Body of pancreas (tissue), 4 donors: ENCODE data around the gene ERCC1.

Source experiments
- CTCF ChIP-seq, 7 experiments: fragments of 450-650 bp in 4 of 7; fragments of 200-600 bp in 3 of 7; sonication (generic) in 3 of 7; IDR thresholded peaks; one replicate each; pipeline ENCODE4 v1.5.1; 2016 to 2019; ENCODE audit warnings: antibody characterized with exemption in 7 of 7
- POLR2A ChIP-seq, 3 donors: fragments of 450-650 bp; IDR thresholded peaks; one replicate each; pipeline ENCODE4 v1.6.1; 2016; ENCODE audit warnings: antibody characterized with exemption in 3 of 3, mild to moderate bottlenecking in 2 of 3

DNA sequence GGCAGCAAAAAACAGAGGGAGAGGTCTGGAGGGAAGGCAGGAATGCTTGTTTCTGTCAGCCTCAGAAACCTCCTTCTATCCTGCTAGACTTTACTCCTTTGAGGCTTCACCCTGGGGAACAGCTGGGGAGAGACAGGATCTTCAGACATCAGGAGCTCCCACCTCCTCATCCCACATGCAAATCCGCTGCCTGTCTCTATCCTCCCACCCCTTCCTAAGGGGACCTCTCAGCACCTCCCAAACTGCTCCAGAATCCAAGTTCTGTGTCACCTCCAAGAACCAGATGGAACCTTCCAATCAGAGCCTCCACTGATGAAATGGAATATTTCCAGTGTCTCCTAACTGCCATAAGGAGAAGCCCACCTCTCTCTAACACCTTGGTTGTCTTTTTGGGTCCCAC lies 43.6 kb downstream of the ERCC1 start:
- TF ChIP-seq CTCF (IDR thresholded peaks at IDR 0.05) (no peak), POLR2A (IDR thresholded peaks at IDR 0.05) (no peak)
